Muscle of arm (tissue), 14 donors: ENCODE measurements around the gene SLC22A9. TPM values are rescaled to one million over a fixed set of nuclear protein-coding genes. Genes with fewer than 3 reads are reported as not detected.
"Not testable (repeated sequence)": the region's sequence is repeated elsewhere in the genome, so short reads cannot be mapped to it uniquely, and the experiment has no call there.

ENCODE experiments used
- DNase-seq: peaks from one replicate; pipeline ENCODE4 v3.0.0-alpha.2; 2013
- long read RNA-seq, 11 donors: transcript quantifications; one replicate each; lab custom pipeline, GENCODE V29; 2026
- polyA plus RNA-seq, 12 donors: library from polyadenylated mRNA; unstranded; fragments of 120-200 nt; gene quantifications; one replicate each; pipeline ENCODE4 v1.2.1, GENCODE V29; 2013; ENCODE audit not compliant: insufficient read length in 12 of 12

Gene SLC22A9
- under 1 TPM in 2 of 12 donors, not detected in 10; 0.08 to 0.70 TPM for polyA plus RNA-seq
- long read RNA-seq, donor 1 = 0 reads
- long read RNA-seq, donor 2 = 0 reads
- long read RNA-seq, donor 3 = 0 reads
- long read RNA-seq, donor 4 = 0 reads
- long read RNA-seq, donor 5 = 0 reads
- long read RNA-seq, donor 6 = 0 reads
- long read RNA-seq, donor 7 = 0 reads
- long read RNA-seq, donor 8 = 0 reads
- long read RNA-seq, donor 9 = 0 reads
- long read RNA-seq, donor 10 = 0 reads
- long read RNA-seq, donor 11 = 0 reads

GRCh38 chr11:63369165-63369970 lies at the start of gene SLC22A9:
TSS of gene SLC22A9 (plus strand) at chr11:63369785. CDS start at chr11:63370057, 272 bp downstream.
- no peak for DNase-seq

GRCh38 chr11:63321723-63322122 lies 47.9 kb upstream of the SLC22A9 start:
- DNase-seq = no peak

GRCh38 chr11:63335089-63335488 lies 34.5 kb upstream of the SLC22A9 start:
- DNase-seq = not testable (repeated sequence)

- no peak for DNase-seq
Observed at GRCh38 chr11:63337070-63337469, 32.5 kb upstream of the SLC22A9 start.

- DNase-seq = no peak
Observed at GRCh38 chr11:63343130-63343529, 26.5 kb upstream of the SLC22A9 start.

GRCh38 chr11:63352144-63352543 lies 17.4 kb upstream of the SLC22A9 start:
- no peak for DNase-seq

GRCh38 chr11:63362196-63362793 lies 7.3 kb upstream of the SLC22A9 start:
- no peak for DNase-seq

- no peak for DNase-seq
Observed at GRCh38 chr11:63369971-63370588, 495 bp downstream of the SLC22A9 start.

- no peak for DNase-seq
Observed at GRCh38 chr11:63371396-63371795, 1.8 kb downstream of the SLC22A9 start.

GRCh38 chr11:63375434-63375833 lies 5.8 kb downstream of the SLC22A9 start:
- DNase-seq = no peak

- DNase-seq = no peak
Observed at GRCh38 chr11:63380130-63380529, 10.5 kb downstream of the SLC22A9 start.

GRCh38 chr11:63395697-63396096 lies 26.1 kb downstream of the SLC22A9 start:
- no peak for DNase-seq

GRCh38 chr11:63404161-63404935 lies 34.8 kb downstream of the SLC22A9 start:
- no peak for DNase-seq

GRCh38 chr11:63405114-63405513 lies 35.5 kb downstream of the SLC22A9 start:
- DNase-seq = no peak

- no peak for DNase-seq
Observed at GRCh38 chr11:63406458-63406857, 36.9 kb downstream of the SLC22A9 start.

- no peak for DNase-seq
Observed at GRCh38 chr11:63417174-63417852, 47.7 kb downstream of the SLC22A9 start.

- DNase-seq = no peak
Observed at GRCh38 chr11:63427971-63428508, 58.5 kb downstream of the SLC22A9 start.

GRCh38 chr11:63430731-63431130 lies 61.1 kb downstream of the SLC22A9 start:
- DNase-seq = not testable (repeated sequence)

- DNase-seq = not testable (repeated sequence)
Observed at GRCh38 chr11:63435351-63435750, 65.8 kb downstream of the SLC22A9 start.

GRCh38 chr11:63435831-63436230 lies 66.2 kb downstream of the SLC22A9 start:
- DNase-seq = not testable (repeated sequence)

GRCh38 chr11:63443714-63444113 lies 74.1 kb downstream of the SLC22A9 start:
- DNase-seq = no peak
